CD4-positive, alpha-beta T cell treated with Interleukin-1 beta for 1 hour (primary cell): ENCODE measurements around the gene RAC2.

Experiments used
- DNase-seq, 2 donors: peaks; one replicate each; pipeline ENCODE4 v3.0.0-alpha.2; 2020 to 2022

Gene RAC2

GRCh38 chr22:37184816-37185541 lies 59.1 kb downstream of the RAC2 start:
- DNase-seq, result no peak

- DNase-seq, result no peak
These were observed 59.7 kb downstream of the RAC2 start for GRCh38 chr22:37184380-37184755.

GRCh38 chr22:37183432-37184379 lies 60.4 kb downstream of the RAC2 start:
- no peak for DNase-seq

GRCh38 chr22:37182949-37183245 lies 61.2 kb downstream of the RAC2 start:
- no peak for DNase-seq

GRCh38 chr22:37182101-37182948 lies 61.7 kb downstream of the RAC2 start:
- no peak for DNase-seq

GRCh38 chr22:37181681-37182080 lies 62.4 kb downstream of the RAC2 start:
- no peak for DNase-seq

GRCh38 chr22:37180531-37181231 lies 63.4 kb downstream of the RAC2 start:
- no peak for DNase-seq

- DNase-seq, result no peak
These were observed 64.2 kb downstream of the RAC2 start for GRCh38 chr22:37179622-37180420.

- DNase-seq, result no peak
These were observed 65.0 kb downstream of the RAC2 start for GRCh38 chr22:37179126-37179470.

- no peak for DNase-seq
These were observed 65.5 kb downstream of the RAC2 start for GRCh38 chr22:37178350-37179125.

- DNase-seq, result no peak
These were observed 66.3 kb downstream of the RAC2 start for GRCh38 chr22:37177755-37178154.

GRCh38 chr22:37177221-37177620 lies 66.8 kb downstream of the RAC2 start:
- DNase-seq, result no peak

GRCh38 chr22:37176464-37177061 lies 67.5 kb downstream of the RAC2 start:
- peak in 1 of 2 donors; percentile 31 for DNase-seq

- DNase-seq, result no peak
These were observed 68.4 kb downstream of the RAC2 start for GRCh38 chr22:37175414-37176281.
